Ishikawa (cell line): ENCODE results near the gene TXNL4B.

Experiments
- CEBPB ChIP-seq: IDR thresholded peaks from 2 replicates; pipeline ENCODE4 v1.6.1; 2012
- CREB1 ChIP-seq: IDR thresholded peaks from 2 replicates; pipeline ENCODE4 v1.6.1; 2012; ENCODE audit warnings: low read depth
- EGR1 ChIP-seq: IDR thresholded peaks from 2 replicates; pipeline ENCODE4 v1.6.1; 2012
- EP300 ChIP-seq: IDR thresholded peaks from 2 replicates; pipeline ENCODE4 v1.6.1; 2012; ENCODE audit warnings: borderline replicate concordance
- FOXM1 ChIP-seq: IDR thresholded peaks from 2 replicates; pipeline ENCODE4 v1.6.1; 2012; ENCODE audit warnings: low read depth, borderline replicate concordance
- NFIC ChIP-seq: IDR thresholded peaks from 2 replicates; pipeline ENCODE4 v1.6.1; 2012
- RAD21 ChIP-seq: IDR thresholded peaks from 2 replicates; pipeline ENCODE4 v1.6.1; 2012; ENCODE audit warnings: low read depth
- TAF1 ChIP-seq: IDR thresholded peaks from 2 replicates; pipeline ENCODE4 v1.6.1; 2012; ENCODE audit warnings: low read depth, mild to moderate bottlenecking
- TCF12 ChIP-seq: IDR thresholded peaks from 2 replicates; pipeline ENCODE4 v1.6.1; 2012; ENCODE audit warnings: low read depth
- TEAD4 ChIP-seq: IDR thresholded peaks from 2 replicates; pipeline ENCODE4 v1.6.1; 2012
- YY1 ChIP-seq: IDR thresholded peaks from 2 replicates; pipeline ENCODE4 v1.6.1; 2012; ENCODE audit warnings: low read depth
- ZBTB7A ChIP-seq: IDR thresholded peaks from 2 replicates; pipeline ENCODE4 v1.6.1; 2012; ENCODE audit warnings: low read depth
- TF ChIP-seq, protein P1 (sequence below): IDR thresholded peaks from 2 replicates; pipeline ENCODE4 v1.6.1; 2012
- TF ChIP-seq, protein P2 (sequence below): IDR thresholded peaks from 2 replicates; pipeline ENCODE4 v1.6.1; 2012
- TF ChIP-seq, protein P3 (sequence below): IDR thresholded peaks from 2 replicates; pipeline ENCODE4 v1.6.1; 2012; ENCODE audit warnings: low read depth, mild to moderate bottlenecking

The TXNL4B gene

DNA sequence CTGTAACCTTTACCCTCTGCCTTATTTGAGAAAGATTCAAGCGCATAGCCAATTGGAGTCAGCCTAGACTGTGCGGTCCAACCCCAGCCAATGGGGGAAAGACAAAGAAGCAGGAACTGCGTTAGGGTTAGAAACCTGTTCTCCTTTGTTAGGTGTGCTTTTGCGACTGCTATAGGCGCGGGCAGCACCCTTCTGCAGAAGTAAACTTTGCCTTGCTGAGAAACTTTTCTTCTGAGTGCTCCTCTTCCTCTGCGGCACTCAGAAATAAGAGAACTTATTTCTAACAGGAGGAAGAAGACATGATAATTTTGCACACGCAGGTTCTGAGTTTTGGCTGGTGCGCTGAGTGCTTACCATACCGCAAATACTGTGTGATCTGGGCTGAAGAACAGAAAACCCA, 9.0 kb downstream of the TXNL4B start:
- TF ChIP-seq EGR1, result no peak
- no peak for TF ChIP-seq EP300
- TF ChIP-seq, protein P1, sequence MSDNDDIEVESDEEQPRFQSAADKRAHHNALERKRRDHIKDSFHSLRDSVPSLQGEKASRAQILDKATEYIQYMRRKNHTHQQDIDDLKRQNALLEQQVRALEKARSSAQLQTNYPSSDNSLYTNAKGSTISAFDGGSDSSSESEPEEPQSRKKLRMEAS, result no peak
- TF ChIP-seq FOXM1, result no peak
- no peak for TF ChIP-seq TCF12
- TF ChIP-seq, protein P2, sequence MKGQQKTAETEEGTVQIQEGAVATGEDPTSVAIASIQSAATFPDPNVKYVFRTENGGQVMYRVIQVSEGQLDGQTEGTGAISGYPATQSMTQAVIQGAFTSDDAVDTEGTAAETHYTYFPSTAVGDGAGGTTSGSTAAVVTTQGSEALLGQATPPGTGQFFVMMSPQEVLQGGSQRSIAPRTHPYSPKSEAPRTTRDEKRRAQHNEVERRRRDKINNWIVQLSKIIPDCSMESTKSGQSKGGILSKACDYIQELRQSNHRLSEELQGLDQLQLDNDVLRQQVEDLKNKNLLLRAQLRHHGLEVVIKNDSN, result no peak
- TF ChIP-seq CREB1, result no peak
- TF ChIP-seq, protein P3, sequence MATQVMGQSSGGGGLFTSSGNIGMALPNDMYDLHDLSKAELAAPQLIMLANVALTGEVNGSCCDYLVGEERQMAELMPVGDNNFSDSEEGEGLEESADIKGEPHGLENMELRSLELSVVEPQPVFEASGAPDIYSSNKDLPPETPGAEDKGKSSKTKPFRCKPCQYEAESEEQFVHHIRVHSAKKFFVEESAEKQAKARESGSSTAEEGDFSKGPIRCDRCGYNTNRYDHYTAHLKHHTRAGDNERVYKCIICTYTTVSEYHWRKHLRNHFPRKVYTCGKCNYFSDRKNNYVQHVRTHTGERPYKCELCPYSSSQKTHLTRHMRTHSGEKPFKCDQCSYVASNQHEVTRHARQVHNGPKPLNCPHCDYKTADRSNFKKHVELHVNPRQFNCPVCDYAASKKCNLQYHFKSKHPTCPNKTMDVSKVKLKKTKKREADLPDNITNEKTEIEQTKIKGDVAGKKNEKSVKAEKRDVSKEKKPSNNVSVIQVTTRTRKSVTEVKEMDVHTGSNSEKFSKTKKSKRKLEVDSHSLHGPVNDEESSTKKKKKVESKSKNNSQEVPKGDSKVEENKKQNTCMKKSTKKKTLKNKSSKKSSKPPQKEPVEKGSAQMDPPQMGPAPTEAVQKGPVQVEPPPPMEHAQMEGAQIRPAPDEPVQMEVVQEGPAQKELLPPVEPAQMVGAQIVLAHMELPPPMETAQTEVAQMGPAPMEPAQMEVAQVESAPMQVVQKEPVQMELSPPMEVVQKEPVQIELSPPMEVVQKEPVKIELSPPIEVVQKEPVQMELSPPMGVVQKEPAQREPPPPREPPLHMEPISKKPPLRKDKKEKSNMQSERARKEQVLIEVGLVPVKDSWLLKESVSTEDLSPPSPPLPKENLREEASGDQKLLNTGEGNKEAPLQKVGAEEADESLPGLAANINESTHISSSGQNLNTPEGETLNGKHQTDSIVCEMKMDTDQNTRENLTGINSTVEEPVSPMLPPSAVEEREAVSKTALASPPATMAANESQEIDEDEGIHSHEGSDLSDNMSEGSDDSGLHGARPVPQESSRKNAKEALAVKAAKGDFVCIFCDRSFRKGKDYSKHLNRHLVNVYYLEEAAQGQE, result no peak
- no peak for TF ChIP-seq TEAD4
- TF ChIP-seq RAD21, result no peak
- TF ChIP-seq YY1, result no peak
- no peak for TF ChIP-seq TAF1
- TF ChIP-seq ZBTB7A, result no peak
- no peak for TF ChIP-seq CEBPB
- no peak for TF ChIP-seq NFIC

DNA sequence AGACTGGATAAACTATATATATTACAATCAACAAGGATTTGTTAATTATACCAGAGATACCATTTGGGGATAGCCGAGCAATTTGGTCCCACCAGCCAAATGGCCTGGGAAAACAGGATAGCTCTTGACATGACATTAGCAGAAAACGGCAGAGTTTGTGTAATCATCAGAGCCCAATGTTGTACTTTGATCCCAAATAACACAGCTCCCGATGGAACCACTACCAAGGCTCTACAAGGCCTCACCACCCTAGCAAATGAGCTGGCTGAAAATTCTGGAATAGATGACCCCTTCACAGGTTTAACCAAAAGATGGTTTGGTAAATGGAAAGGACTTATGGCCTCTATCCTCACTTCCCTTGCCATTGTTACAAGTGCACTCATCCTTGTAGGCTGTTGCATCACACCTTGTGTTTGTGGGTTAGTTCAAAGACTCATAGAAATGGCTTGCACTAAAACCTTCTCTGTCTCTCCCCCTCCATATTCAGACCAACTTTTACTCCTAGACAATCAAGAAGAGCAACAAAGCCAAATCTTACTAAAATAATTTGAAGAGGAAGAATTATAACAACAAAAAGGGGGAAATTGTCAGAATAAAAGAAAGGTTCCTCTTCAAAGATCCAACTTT, 9.5 kb downstream of the TXNL4B start:
- TF ChIP-seq YY1 (no peak), CEBPB (peak; percentile 55; the same call in 1 of the 2 replicates), ZBTB7A (no peak)

DNA sequence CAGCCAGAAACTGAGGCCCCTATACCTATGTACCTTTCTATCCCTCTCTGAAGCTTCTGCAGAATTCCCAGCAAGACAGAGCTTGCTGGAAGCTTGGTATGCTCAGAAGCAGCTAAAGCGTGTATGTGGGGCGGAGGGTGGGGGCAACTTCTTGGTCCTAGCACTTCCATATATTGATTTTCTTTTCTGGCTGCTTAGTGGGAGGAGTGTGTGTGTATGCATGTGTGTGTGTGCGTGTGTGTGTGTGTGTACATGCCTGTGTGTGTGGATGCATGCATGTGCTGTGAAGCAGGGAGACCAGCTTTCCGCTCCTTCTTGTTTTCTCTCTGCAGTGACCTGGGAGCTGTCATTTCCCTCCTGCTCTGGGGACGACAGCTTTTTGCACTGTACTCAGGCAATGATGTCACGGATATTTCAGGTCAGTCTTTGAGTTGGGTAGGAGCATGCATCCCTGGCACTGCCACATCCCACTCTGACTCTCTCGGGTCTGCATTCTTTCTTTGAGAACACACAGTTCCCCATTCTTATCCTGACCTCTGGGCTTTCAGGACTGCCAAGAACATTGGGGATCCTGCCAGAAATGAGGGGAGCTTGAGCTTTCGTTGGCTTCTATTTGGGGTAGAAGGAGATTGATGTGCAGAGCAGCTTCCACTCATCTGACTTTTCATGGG, 19.7 kb downstream of the TXNL4B start:
- TF ChIP-seq, protein P1, result no peak
- no peak for TF ChIP-seq FOXM1
- TF ChIP-seq TEAD4, result no peak
- no peak for TF ChIP-seq CREB1
- no peak for TF ChIP-seq RAD21
- TF ChIP-seq ZBTB7A, result no peak
- TF ChIP-seq EGR1, result no peak
- no peak for TF ChIP-seq EP300
- TF ChIP-seq YY1, result no peak
- TF ChIP-seq NFIC, result no peak
- TF ChIP-seq TAF1, result no peak
- TF ChIP-seq TCF12, result no peak
- TF ChIP-seq, protein P3, result no peak

DNA sequence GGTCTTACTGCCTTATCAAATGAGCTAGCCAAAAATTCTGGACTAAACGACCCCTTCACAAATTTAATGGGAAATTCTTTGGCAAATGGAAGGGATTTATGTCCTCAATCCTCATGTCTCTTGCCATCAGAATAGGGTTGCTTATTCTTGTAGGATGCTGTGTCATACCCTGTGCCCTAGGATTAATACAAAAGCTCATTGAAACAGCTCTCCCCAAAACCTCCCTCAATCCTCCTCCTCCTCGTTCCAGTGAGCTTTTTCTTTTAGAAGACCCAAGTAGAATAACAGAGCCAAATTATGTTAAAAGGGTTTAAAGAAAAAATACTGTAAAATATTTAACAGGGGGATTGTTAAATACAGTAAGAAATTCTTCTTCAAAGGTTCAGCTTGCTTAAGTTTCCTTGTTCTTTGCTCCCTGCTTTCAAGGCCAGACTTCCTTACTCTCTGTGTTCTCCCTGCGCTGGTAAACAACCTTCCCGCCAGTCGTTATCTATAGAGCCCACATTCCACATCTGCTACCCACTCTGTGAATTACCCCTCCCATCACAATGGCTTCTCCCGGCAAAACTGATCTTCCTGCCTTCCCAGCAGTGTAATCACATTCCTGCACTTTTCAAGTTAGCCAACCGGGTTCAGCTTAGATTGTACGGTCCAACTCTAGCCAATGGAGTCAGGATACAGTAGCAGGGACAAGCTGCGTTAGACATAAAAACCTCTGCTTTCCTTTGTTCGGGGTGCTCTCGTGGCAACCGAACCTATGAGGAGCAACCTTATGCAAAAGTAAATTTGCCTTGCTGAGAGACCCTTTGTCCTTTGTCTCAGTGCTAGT, 20.7 kb downstream of the TXNL4B start:
- TF ChIP-seq ZBTB7A (no peak), TEAD4 (no peak), TCF12 (no peak), TAF1 (no peak), CEBPB (no peak), CREB1 (no peak), YY1 (no peak), EP300 (no peak), NFIC (no peak), EGR1 (no peak), FOXM1 (no peak), RAD21 (no peak)
- TF ChIP-seq, protein P2, result no peak
- TF ChIP-seq, protein P3, result no peak
- TF ChIP-seq, protein P1, result no peak
